ACHN (cell line): ENCODE data around the gene IRF6.

Experiments used
- DNase-seq: peaks from one replicate; pipeline ENCODE4 v3.0.0-alpha.2; 2015
- in situ Hi-C: cut with HindIII; loops from 2 replicates; pipeline ENCODE4 v1.10.0; 2017; ENCODE audit warnings: low sequenced_read_pairs, low pct_ligation_motif_present, low pct_unique_long_range_greater_than_20kb

Gene IRF6

DNA sequence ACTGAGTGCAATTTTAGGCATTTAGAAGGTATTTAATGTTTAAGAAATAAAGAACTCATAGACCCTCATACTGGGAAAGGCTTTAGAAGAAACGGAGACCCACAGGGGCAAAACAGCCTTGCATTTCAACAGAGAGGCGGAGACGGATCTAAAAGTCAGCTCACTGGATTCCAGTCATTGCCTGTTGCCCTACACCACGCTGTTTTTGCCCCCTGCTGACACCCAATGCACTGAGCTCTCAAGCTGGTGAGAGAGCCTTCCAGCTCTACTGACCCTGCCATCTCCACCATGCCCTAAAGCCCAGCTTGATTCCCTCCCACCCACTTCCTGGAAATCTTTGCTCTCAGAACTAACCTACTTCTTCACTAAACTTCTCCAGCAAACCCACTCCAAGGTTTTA is 57.3 kb downstream of the IRF6 start:
- in situ Hi-C loops, result no loop called here
- DNase-seq, result no peak

DNA sequence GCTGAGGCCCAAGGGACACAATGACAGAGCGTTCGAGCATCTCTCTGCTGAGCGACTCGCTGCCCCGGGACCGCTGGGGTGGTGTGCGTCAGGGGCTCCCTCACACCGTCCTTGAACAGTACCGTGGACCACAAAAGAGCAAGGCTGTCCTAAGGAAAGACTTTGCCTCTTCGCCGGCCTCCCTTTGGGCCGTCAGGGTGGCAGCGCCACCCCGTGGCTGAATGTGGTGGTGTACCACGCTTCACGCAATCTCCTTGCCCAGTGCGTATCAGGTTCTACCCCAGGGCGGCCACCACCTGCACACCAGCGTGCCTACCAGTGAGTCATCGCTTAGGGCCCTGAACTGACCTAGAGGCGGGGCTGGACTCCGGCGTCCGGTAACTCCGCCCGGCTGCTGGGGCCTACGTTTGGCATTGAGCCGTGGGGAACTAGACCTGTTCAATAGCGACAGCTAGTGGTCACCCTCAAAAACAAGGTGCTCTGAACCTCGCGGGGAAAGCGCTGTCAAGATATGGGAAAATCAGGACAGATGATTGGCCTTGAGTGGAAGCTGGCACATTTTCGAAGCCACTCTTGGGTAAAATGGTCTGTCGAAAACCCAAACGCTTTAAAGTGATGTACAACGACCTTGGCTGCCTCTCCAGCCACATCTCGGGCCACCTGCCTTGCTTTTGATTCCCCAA is 58.2 kb downstream of the IRF6 start:
- peak; percentile 99 for DNase-seq
- in situ Hi-C loops, result no loop called here

GRCh38 chr1:209746451-209747165 is 59.3 kb downstream of the IRF6 start:
- no peak for DNase-seq

GRCh38 chr1:209743145-209743482 is 62.8 kb downstream of the IRF6 start:
- in situ Hi-C loops, result no loop called here
- DNase-seq, result no peak

More at GRCh38 chr1:209746451-209747165, 59.3 kb downstream of the IRF6 start:
- in situ Hi-C loops, result no loop called here

DNA sequence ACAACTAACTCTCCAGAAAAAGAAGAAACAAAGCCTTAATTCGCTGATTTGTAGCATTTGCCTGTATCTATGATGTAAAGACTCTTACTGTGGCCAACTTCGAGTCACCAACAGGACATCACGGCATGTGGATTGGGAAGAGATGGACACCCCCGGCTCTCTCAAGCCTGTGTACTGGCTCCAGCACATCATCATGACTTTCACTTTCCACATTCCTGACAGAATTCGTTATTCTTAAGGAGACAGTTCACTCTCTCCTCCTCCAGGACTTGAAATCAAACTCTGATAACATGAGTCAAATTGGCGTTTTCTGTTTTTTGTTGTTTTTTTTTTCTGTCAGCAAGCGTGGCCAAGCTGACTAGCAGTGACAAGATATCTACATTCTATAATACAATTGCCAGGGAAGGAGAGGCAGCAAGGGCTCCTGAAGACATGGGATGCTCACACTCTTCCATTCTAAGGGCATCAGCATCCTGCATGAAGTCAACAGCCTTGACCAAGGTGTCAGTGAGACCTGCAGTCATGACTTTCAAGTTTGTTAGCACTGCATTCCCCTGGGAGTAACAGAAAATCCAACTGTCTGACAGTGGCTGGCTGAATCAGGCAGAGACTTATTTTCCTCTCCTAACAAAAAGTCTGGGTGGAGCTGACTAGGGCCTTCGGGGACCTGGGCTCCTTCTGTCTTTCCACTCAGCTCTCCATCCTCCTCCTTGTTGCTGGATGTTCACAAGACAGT is 63.4 kb downstream of the IRF6 start:
- peak; percentile 52 for DNase-seq
- in situ Hi-C loops, result no loop called here

DNA sequence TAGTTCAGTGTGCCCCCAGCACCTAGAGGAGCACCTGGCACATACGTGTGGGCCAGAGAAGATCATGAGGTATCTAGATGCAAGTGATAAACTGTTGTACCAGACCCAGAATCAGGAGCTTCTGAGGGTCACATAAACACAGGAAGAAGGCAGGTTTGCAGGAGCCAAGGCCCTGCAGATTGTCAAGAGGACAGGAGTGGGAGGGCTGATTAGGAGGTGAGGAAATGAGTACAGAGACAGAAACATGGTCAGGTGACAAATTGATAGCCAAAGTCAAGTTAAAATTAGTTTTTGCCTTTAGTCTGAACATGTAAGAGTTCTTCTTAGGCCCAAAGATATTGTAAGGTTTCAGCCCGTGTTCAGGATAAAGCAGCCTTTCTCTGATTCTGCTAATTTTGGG is 64.1 kb downstream of the IRF6 start:
- in situ Hi-C loops, result no loop called here
- DNase-seq, result no peak

GRCh38 chr1:209741193-209741592 is 64.7 kb downstream of the IRF6 start:
- DNase-seq, result no peak
- in situ Hi-C loops, result no loop called here

GRCh38 chr1:209738270-209738669 is 67.7 kb downstream of the IRF6 start:
- no peak for DNase-seq
- in situ Hi-C loops, result no loop called here

DNA sequence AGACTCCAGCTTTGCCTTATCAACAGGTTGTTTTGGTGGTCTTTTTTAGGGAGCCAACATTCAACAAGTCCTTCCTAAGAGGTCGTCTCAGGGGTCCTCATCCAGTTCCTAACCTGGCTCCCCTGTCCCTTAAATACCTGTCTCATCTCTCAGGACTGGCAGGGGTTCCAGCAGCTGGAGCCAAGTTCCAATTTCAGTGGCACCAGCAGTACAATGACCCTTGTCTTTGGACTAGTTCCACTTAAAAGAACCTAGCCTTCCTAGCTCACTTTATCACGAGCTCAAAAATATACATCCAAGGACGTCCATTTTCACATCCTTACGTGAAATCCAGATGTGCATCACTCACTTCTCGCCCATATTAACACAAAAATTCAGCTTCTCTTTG is 68.8 kb downstream of the IRF6 start:
- DNase-seq, result no peak
- in situ Hi-C loops, result no loop called here

DNA sequence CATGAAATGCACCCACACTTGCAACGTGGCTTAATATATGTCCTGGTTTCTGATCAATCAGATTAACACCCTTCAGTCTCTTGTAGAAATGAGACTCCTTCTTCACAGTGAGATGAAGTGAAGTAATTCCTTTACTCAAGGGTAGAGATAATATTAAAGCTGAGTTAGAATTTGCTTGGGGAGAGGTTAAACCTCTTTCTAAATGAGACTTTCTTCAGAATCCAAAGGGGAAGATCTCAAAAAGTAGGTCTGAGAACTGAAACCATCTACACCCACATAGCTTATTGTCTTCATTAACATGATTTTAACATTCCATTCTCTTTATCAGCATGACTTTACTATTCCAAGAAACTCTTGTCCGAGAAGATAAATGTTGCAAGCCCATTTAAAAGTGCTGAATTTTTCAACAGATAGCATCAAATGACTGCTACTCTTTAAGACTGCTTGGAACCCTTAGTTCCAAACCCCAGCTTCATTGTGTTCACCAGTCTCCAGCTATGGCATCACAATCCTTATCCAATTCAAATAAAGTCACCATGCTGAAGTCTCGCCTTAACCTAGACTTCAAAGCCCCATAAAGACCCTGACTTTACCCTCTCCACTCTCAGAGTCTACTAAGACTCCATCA is 69.3 kb downstream of the IRF6 start:
- no peak for DNase-seq
- in situ Hi-C loops, result no loop called here
